Lower leg skin (tissue), 3 donors: Measurements from ENCODE around the gene ARHGAP24.

Experiments
- POLR2A ChIP-seq, 2 donors: fragments of 450-650 bp; IDR thresholded peaks; one replicate each; pipeline ENCODE4 v1.6.1; 2016 to 2017; ENCODE audit warnings: antibody characterized with exemption in 2 of 2, mild to moderate bottlenecking in 1 of 2, moderate library complexity in 1 of 2
- TF ChIP-seq, protein P1 (sequence below), 3 donors: fragments of 450-650 bp; IDR thresholded peaks; one replicate each; pipeline ENCODE4 v1.5.1; 2016; ENCODE audit warnings: antibody characterized with exemption in 3 of 3, mild to moderate bottlenecking in 3 of 3, moderate library complexity in 2 of 3

DNA sequence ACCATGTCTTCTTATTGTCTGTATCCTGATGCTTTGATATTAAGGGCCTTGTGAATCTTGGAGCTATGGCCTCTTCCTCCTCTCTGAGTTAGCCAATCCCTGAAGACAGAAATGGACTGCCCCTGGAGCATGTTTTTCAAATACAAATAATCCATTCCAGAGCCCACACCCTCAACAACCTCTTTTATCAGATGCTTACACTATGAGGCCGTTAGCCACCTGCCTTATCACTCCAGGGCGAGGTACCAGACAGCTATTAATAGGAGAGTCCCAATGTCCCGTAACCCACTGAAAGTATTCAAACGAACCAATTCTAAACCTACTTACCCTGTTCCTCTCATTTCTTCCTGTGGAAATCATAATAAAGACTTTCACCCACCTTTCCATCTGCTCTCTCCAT is 165.0 kb downstream of the ARHGAP24 start:
- TF ChIP-seq, protein P1, sequence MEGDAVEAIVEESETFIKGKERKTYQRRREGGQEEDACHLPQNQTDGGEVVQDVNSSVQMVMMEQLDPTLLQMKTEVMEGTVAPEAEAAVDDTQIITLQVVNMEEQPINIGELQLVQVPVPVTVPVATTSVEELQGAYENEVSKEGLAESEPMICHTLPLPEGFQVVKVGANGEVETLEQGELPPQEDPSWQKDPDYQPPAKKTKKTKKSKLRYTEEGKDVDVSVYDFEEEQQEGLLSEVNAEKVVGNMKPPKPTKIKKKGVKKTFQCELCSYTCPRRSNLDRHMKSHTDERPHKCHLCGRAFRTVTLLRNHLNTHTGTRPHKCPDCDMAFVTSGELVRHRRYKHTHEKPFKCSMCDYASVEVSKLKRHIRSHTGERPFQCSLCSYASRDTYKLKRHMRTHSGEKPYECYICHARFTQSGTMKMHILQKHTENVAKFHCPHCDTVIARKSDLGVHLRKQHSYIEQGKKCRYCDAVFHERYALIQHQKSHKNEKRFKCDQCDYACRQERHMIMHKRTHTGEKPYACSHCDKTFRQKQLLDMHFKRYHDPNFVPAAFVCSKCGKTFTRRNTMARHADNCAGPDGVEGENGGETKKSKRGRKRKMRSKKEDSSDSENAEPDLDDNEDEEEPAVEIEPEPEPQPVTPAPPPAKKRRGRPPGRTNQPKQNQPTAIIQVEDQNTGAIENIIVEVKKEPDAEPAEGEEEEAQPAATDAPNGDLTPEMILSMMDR (IDR thresholded peaks at IDR 0.05): no peak
- TF ChIP-seq POLR2A (IDR thresholded peaks at IDR 0.05): no peak
